Activated naive CD4-positive, alpha-beta T cell treated with anti-CD3 and anti-CD28 coated beads, Interleukin-2, amount 10 ng/mL, durations not matched to agents 7 days and 5 days (primary cell): ENCODE data around the gene TXNDC8.

ENCODE experiments used
- CTCF ChIA-PET: fragments of 350-600 bp; sonication (Branson Sonifier 250); formaldehyde crosslinking; loops from one replicate; lab custom pipeline; 2021; ENCODE audit warnings: antibody characterized with exemption; lab: Charles Lee
- DNase-seq: peaks from one replicate; pipeline ENCODE4 v3.0.0-alpha.2; 2020
- H3K27ac Mint-ChIP-seq: one replicate; pipeline ENCODE4 v1.8.0; 2021; ENCODE audit warnings: mild to moderate bottlenecking, moderate library complexity, mixed read lengths
- H3K27me3 Mint-ChIP-seq: one replicate; pipeline ENCODE4 v1.8.0; 2021; ENCODE audit warnings: mild to moderate bottlenecking, mixed read lengths
- H3K36me3 Mint-ChIP-seq: one replicate; pipeline ENCODE4 v1.8.0; 2021; ENCODE audit warnings: mixed read lengths
- H3K4me1 Mint-ChIP-seq: one replicate; pipeline ENCODE4 v1.8.0; 2021; ENCODE audit warnings: mixed read lengths
- H3K4me3 Mint-ChIP-seq: one replicate; pipeline ENCODE4 v1.8.0; 2021; ENCODE audit warnings: mild to moderate bottlenecking, moderate library complexity, mixed read lengths
- H3K9me3 Mint-ChIP-seq: one replicate; pipeline ENCODE4 v1.8.0; 2021; ENCODE audit warnings: mixed read lengths

Gene TXNDC8

GRCh38 chr9:110282739-110283081 lies 55.0 kb downstream of the TXNDC8 start:
- peaks cover 8% of the 10 kb centered on the region for H3K27me3 Mint-ChIP-seq
- no peak overlapping the region for H3K27ac Mint-ChIP-seq
- no peaks in the 10 kb centered on the region for H3K4me1 Mint-ChIP-seq
- no peaks in the 10 kb centered on the region for H3K36me3 Mint-ChIP-seq
- peaks cover 2% of the 10 kb centered on the region for H3K9me3 Mint-ChIP-seq
- no peak for DNase-seq
- CTCF ChIA-PET: interaction anchor here (0.8 kb wide), 1 partner anchor 219 kb away, joined by 3 read pairs; no protein-coding TSS in a partner anchor
- H3K4me3 Mint-ChIP-seq: no peak overlapping the region

- Mint-ChIP-seq H3K36me3 (no peaks in the 10 kb centered on the region), H3K27me3 (peaks cover 8% of the 10 kb centered on the region), H3K4me1 (no peaks in the 10 kb centered on the region), H3K9me3 (peaks cover 2% of the 10 kb centered on the region), H3K4me3 (no peak overlapping the region), H3K27ac (no peak overlapping the region)
- DNase-seq: no peak
- CTCF ChIA-PET: interaction anchor here (0.8 kb wide), 1 partner anchor 218 kb away, joined by 3 read pairs; no protein-coding TSS in a partner anchor
These were observed 55.5 kb downstream of the TXNDC8 start for GRCh38 chr9:110282018-110282738.

- Mint-ChIP-seq H3K27me3 (peaks cover 8% of the 10 kb centered on the region), H3K4me3 (no peak overlapping the region), H3K9me3 (no peaks in the 10 kb centered on the region), H3K4me1 (no peaks in the 10 kb centered on the region), H3K27ac (no peak overlapping the region), H3K36me3 (no peaks in the 10 kb centered on the region)
- DNase-seq: no peak
- CTCF ChIA-PET: no interaction called here
These were observed 59.5 kb downstream of the TXNDC8 start for GRCh38 chr9:110278080-110278707.

GRCh38 chr9:110276781-110277180 lies 60.9 kb downstream of the TXNDC8 start:
- CTCF ChIA-PET: no interaction called here
- Mint-ChIP-seq H3K27ac (no peak overlapping the region), H3K9me3 (no peaks in the 10 kb centered on the region), H3K4me1 (no peaks in the 10 kb centered on the region), H3K27me3 (peaks cover 8% of the 10 kb centered on the region), H3K4me3 (no peak overlapping the region), H3K36me3 (no peaks in the 10 kb centered on the region)
- no peak for DNase-seq

GRCh38 chr9:110270211-110270995 lies 67.3 kb downstream of the TXNDC8 start:
- Mint-ChIP-seq H3K27me3 (peaks cover 3% of the 10 kb centered on the region), H3K4me3 (no peak overlapping the region), H3K36me3 (no peaks in the 10 kb centered on the region), H3K27ac (no peak overlapping the region), H3K9me3 (no peaks in the 10 kb centered on the region), H3K4me1 (no peaks in the 10 kb centered on the region)
- CTCF ChIA-PET: no interaction called here
- no peak for DNase-seq

GRCh38 chr9:110266795-110267194 lies 70.9 kb downstream of the TXNDC8 start:
- Mint-ChIP-seq H3K27ac (no peak overlapping the region), H3K4me1 (no peaks in the 10 kb centered on the region), H3K4me3 (no peak overlapping the region), H3K9me3 (no peaks in the 10 kb centered on the region), H3K27me3 (peaks cover 3% of the 10 kb centered on the region), H3K36me3 (no peaks in the 10 kb centered on the region)
- CTCF ChIA-PET: no interaction called here
- no peak for DNase-seq

- H3K36me3 Mint-ChIP-seq: no peaks in the 10 kb centered on the region
- DNase-seq: no peak
- H3K4me3 Mint-ChIP-seq: no peak overlapping the region
- H3K27ac Mint-ChIP-seq: no peak overlapping the region
- H3K27me3 Mint-ChIP-seq: peaks cover 4% of the 10 kb centered on the region
- no peaks in the 10 kb centered on the region for H3K9me3 Mint-ChIP-seq
- CTCF ChIA-PET: no interaction called here
- H3K4me1 Mint-ChIP-seq: peaks cover 11% of the 10 kb centered on the region
These were observed 76.0 kb downstream of the TXNDC8 start for GRCh38 chr9:110261632-110262031.

GRCh38 chr9:110260911-110261310 lies 76.8 kb downstream of the TXNDC8 start:
- Mint-ChIP-seq H3K27me3 (peaks cover 4% of the 10 kb centered on the region), H3K9me3 (no peaks in the 10 kb centered on the region), H3K4me3 (no peak overlapping the region), H3K27ac (no peak overlapping the region), H3K4me1 (peaks cover 11% of the 10 kb centered on the region), H3K36me3 (no peaks in the 10 kb centered on the region)
- CTCF ChIA-PET: no interaction called here
- no peak for DNase-seq

- H3K27me3 Mint-ChIP-seq: peaks cover 4% of the 10 kb centered on the region
- no peak for DNase-seq
- H3K4me3 Mint-ChIP-seq: no peak overlapping the region
- peaks cover 2% of the 10 kb centered on the region for H3K36me3 Mint-ChIP-seq
- no peak overlapping the region for H3K27ac Mint-ChIP-seq
- peaks cover 19% of the 10 kb centered on the region for H3K4me1 Mint-ChIP-seq
- no peaks in the 10 kb centered on the region for H3K9me3 Mint-ChIP-seq
- CTCF ChIA-PET: no interaction called here
These were observed 78.1 kb downstream of the TXNDC8 start for GRCh38 chr9:110259566-110259965.

- H3K27ac Mint-ChIP-seq: no peak overlapping the region
- CTCF ChIA-PET: interaction anchor here (0.6 to 1.1 kb wide), 2 partner anchors 12 to 200 kb away, joined by 3 to 4 read pairs; no protein-coding TSS in a partner anchor
- H3K4me3 Mint-ChIP-seq: no peak overlapping the region
- H3K27me3 Mint-ChIP-seq: peaks cover 4% of the 10 kb centered on the region
- no peaks in the 10 kb centered on the region for H3K9me3 Mint-ChIP-seq
- DNase-seq: no peak
- H3K36me3 Mint-ChIP-seq: peaks cover 2% of the 10 kb centered on the region
- peaks cover 28% of the 10 kb centered on the region for H3K4me1 Mint-ChIP-seq
These were observed 79.0 kb downstream of the TXNDC8 start for GRCh38 chr9:110258690-110259091.

- H3K27ac Mint-ChIP-seq: no peak overlapping the region
- CTCF ChIA-PET: interaction anchor here (0.9 to 1.7 kb wide), 2 partner anchors 12 to 101 kb away, joined by 3 to 4 read pairs; no protein-coding TSS in a partner anchor
- peaks cover 36% of the 10 kb centered on the region for H3K4me1 Mint-ChIP-seq
- peaks cover 2% of the 10 kb centered on the region for H3K36me3 Mint-ChIP-seq
- H3K9me3 Mint-ChIP-seq: no peaks in the 10 kb centered on the region
- peaks cover 4% of the 10 kb centered on the region for H3K27me3 Mint-ChIP-seq
- no peak for DNase-seq
- H3K4me3 Mint-ChIP-seq: peak overlapping the region; percentile 89
These were observed 79.7 kb downstream of the TXNDC8 start for GRCh38 chr9:110257956-110258355.

GRCh38 chr9:110257097-110257841 lies 80.4 kb downstream of the TXNDC8 start:
- no peak for DNase-seq
- CTCF ChIA-PET: interaction anchor here (0.9 to 1.7 kb wide), 3 partner anchors 12 to 101 kb away, joined by 3 to 4 read pairs (median 3); no protein-coding TSS in a partner anchor

GRCh38 chr9:110256380-110257096 lies 81.1 kb downstream of the TXNDC8 start, which contains the start of gene TXN:
Gene TXN, minus strand, starts transcription at chr9:110256507. Its CDS starts 72 bp downstream, at chr9:110256435.
- no peaks in the 10 kb centered on the region for H3K9me3 Mint-ChIP-seq
- peak; percentile 91 for DNase-seq
- peaks cover 4% of the 10 kb centered on the region for H3K27me3 Mint-ChIP-seq
- H3K36me3 Mint-ChIP-seq: peaks cover 8% of the 10 kb centered on the region
- H3K4me1 Mint-ChIP-seq: peaks cover 49% of the 10 kb centered on the region
- CTCF ChIA-PET: interaction anchor here (1.3 to 1.7 kb wide), 2 partner anchors 40 to 100 kb away, joined by 3 to 4 read pairs; no protein-coding TSS in a partner anchor
- peak within 1 kb of the TSS; percentile 94 for H3K27ac Mint-ChIP-seq
- H3K4me3 Mint-ChIP-seq: peak within 1 kb of the TSS; percentile 89

More at GRCh38 chr9:110257097-110257841, 80.4 kb downstream of the TXNDC8 start:
- Mint-ChIP-seq H3K4me3 (peak overlapping the region; percentile 89), H3K36me3 (peaks cover 6% of the 10 kb centered on the region), H3K27me3 (peaks cover 4% of the 10 kb centered on the region), H3K9me3 (no peaks in the 10 kb centered on the region), H3K4me1 (peaks cover 42% of the 10 kb centered on the region), H3K27ac (peak overlapping the region; percentile 94)
